H1 (cell line): ENCODE results near the gene ABL2. TPM values are rescaled to one million over a fixed set of nuclear protein-coding genes. Genes with fewer than 3 reads are reported as not detected.
"Not testable (repeated sequence)": the region's sequence is repeated elsewhere in the genome, so short reads cannot be mapped to it uniquely, and the experiment has no call there.

Experiments used
- CTCF ChIA-PET: fragments of 300-600 bp; sonication (Branson Sonifier 250); formaldehyde crosslinking; loops from one replicate; lab custom pipeline; 2021; ENCODE audit not compliant: partially characterized antibody; lab: Charles Lee
- POLR2A ChIA-PET: fragments of 300-600 bp; sonication (Branson Sonifier 250); formaldehyde crosslinking; loops from one replicate; lab custom pipeline; 2021; ENCODE audit warnings: inconsistent platforms; ENCODE audit not compliant: partially characterized antibody; lab: Charles Lee
- DNase-seq, 2 experiments: peaks; one replicate each; pipeline versions ENCODE4 v3.0.0 to v3.0.0-alpha.2; 2010 to 2022; ENCODE audit warnings: low spot score in 2 of 2, low read depth in 1 of 2, mixed read lengths in 1 of 2
- FAIRE-seq: peaks from 2 replicates; lab custom pipeline; 2011; peaks lifted over from hg19 to GRCh38; lab: Jason Lieb, UNC
- H2AFZ ChIP-seq: 2 replicates; pipeline ENCODE4 v1.8.1; 2012; ENCODE audit warnings: low read length, inconsistent platforms
- H2AK5ac ChIP-seq: 2 replicates; pipeline ENCODE4 v1.6.1; 2013; ENCODE audit warnings: low read depth, low read length
- H2BK120ac ChIP-seq: replicated peaks from 2 replicates; pipeline ENCODE3; 2013; ENCODE audit warnings: low read depth, low read length, inconsistent platforms
- H2BK12ac ChIP-seq: 2 replicates; pipeline ENCODE4 v1.6.1; 2013; ENCODE audit warnings: low read depth, low read length
- H2BK15ac ChIP-seq: 2 replicates; pipeline ENCODE4 v1.6.1; 2013; ENCODE audit warnings: low read length
- H2BK20ac ChIP-seq: 2 replicates; pipeline ENCODE4 v1.6.1; 2013; ENCODE audit warnings: low read length
- H2BK5ac ChIP-seq: 2 replicates; pipeline ENCODE4 v1.6.1; 2013; ENCODE audit warnings: low read depth, low read length
- H3K14ac ChIP-seq: 2 replicates; pipeline ENCODE4 v1.6.1; 2013; ENCODE audit warnings: inconsistent platforms; ENCODE audit not compliant: insufficient read length
- H3K18ac ChIP-seq: 2 replicates; pipeline ENCODE4 v1.6.1; 2013; ENCODE audit warnings: low read length; ENCODE audit errors: extremely low read depth
- H3K23ac ChIP-seq: 2 replicates; pipeline ENCODE4 v1.6.1; 2013; ENCODE audit warnings: inconsistent platforms; ENCODE audit not compliant: insufficient read length
- H3K23me2 ChIP-seq: 2 replicates; pipeline ENCODE4 v1.6.1; 2013; ENCODE audit warnings: low read depth, low read length
- H3K27ac ChIP-seq: 2 replicates; pipeline ENCODE4 v1.6.1; 2011; ENCODE audit warnings: low read depth, low read length, inconsistent platforms
- H3K27me3 ChIP-seq, 4 experiments: replicated peaks in 1 of 4; 1 replicate in 1 of 4; 2 replicates in 3 of 4; pipeline versions ENCODE4 v1.6.1 to v1.8.1; 2011 to 2013; ENCODE audit warnings: low read length in 3 of 4, mild to moderate bottlenecking in 3 of 4, inconsistent platforms in 2 of 4, mixed read lengths in 2 of 4, moderate library complexity in 1 of 4; ENCODE audit not compliant: control insufficient read depth in 3 of 4, insufficient read depth in 3 of 4; ENCODE audit errors: extremely low read depth in 1 of 4
- H3K36me3 ChIP-seq, 4 experiments: 2 replicates each; pipeline versions ENCODE4 v1.6.1 to v1.8.1; 2011 to 2013; ENCODE audit warnings: mild to moderate bottlenecking in 4 of 4, low read length in 3 of 4, moderate library complexity in 2 of 4, control low read depth in 1 of 4, inconsistent platforms in 1 of 4; ENCODE audit not compliant: insufficient read depth in 4 of 4, control insufficient read depth in 2 of 4
- H3K4ac ChIP-seq: replicated peaks from 2 replicates; pipeline ENCODE3; 2013; ENCODE audit warnings: low read length, low read depth, mixed read lengths, inconsistent platforms; ENCODE audit not compliant: insufficient read length
- H3K4me1 ChIP-seq, 4 experiments: replicated peaks in 1 of 4; 1 replicate in 1 of 4; 2 replicates in 3 of 4; pipeline versions ENCODE4 v1.6.1 to v1.8.1; 2011 to 2013; ENCODE audit warnings: low read length in 3 of 4, inconsistent platforms in 2 of 4, mixed read lengths in 1 of 4; ENCODE audit not compliant: insufficient read depth in 4 of 4, control insufficient read depth in 3 of 4
- H3K4me2 ChIP-seq, 2 experiments: 2 replicates each; pipeline versions ENCODE4 v1.6.1 to v1.8.1; 2011 to 2013; ENCODE audit warnings: low read depth in 2 of 2, low read length in 2 of 2, control low read depth in 1 of 2, inconsistent platforms in 1 of 2, mild to moderate bottlenecking in 1 of 2; ENCODE audit not compliant: insufficient read depth in 1 of 2
- H3K4me3 ChIP-seq, 4 experiments: fragments of 200-600, 300-600 bp in 1 of 4; sonication (generic), shearing (Covaris generic), sonication (Bioruptor Twin) in 1 of 4; 2 replicates each; pipeline versions ENCODE4 v1.5.1 to v1.8.1; 2011 to 2016; ENCODE audit warnings: low read length in 4 of 4, low read depth in 3 of 4, control low read depth in 2 of 4, inconsistent platforms in 2 of 4, mild to moderate bottlenecking in 2 of 4, mixed read lengths in 1 of 4, moderate library complexity in 1 of 4; ENCODE audit not compliant: insufficient read depth in 2 of 4; ENCODE audit errors: extremely low read depth in 1 of 4
- H3K56ac ChIP-seq: replicated peaks from 2 replicates; pipeline ENCODE3; 2013; ENCODE audit warnings: low read depth, mild to moderate bottlenecking, mixed read lengths, low read length, inconsistent platforms; ENCODE audit not compliant: insufficient read length
- H3K79me1 ChIP-seq: 2 replicates; pipeline ENCODE4 v1.6.1; 2013; ENCODE audit warnings: low read depth, low read length, control low read depth
- H3K79me2 ChIP-seq, 2 experiments: 2 replicates each; pipeline versions ENCODE4 v1.6.1 to v1.8.1; 2012 to 2013; ENCODE audit warnings: low read length in 2 of 2, mild to moderate bottlenecking in 2 of 2, inconsistent platforms in 1 of 2; ENCODE audit not compliant: insufficient read depth in 2 of 2, control insufficient read depth in 1 of 2
- H3K9ac ChIP-seq, 4 experiments: replicated peaks in 1 of 4; 1 replicate in 1 of 4; 2 replicates in 3 of 4; pipeline versions ENCODE4 v1.6.1 to v1.8.1; 2011 to 2013; ENCODE audit warnings: low read depth in 3 of 4, low read length in 3 of 4, control low read depth in 2 of 4, mild to moderate bottlenecking in 2 of 4, moderate library complexity in 2 of 4, inconsistent platforms in 1 of 4; ENCODE audit errors: extremely low read depth in 1 of 4
- H3K9me3 ChIP-seq, 2 experiments: 2 replicates each; pipeline versions ENCODE4 v1.6.1 to v1.8.1; 2012 to 2013; ENCODE audit warnings: mild to moderate bottlenecking in 2 of 2, moderate library complexity in 2 of 2, control low read depth in 1 of 2, inconsistent platforms in 1 of 2, low read depth in 1 of 2, low read length in 1 of 2, mixed read lengths in 1 of 2; ENCODE audit not compliant: insufficient read depth in 2 of 2
- H4K20me1 ChIP-seq, 2 experiments: replicated peaks in 1 of 2; 2 replicates each; pipeline versions ENCODE3 to v1.8.1; 2011 to 2013; ENCODE audit warnings: inconsistent platforms in 2 of 2, low read length in 2 of 2, mild to moderate bottlenecking in 1 of 2; ENCODE audit not compliant: insufficient read depth in 2 of 2, control insufficient read depth in 1 of 2
- H4K5ac ChIP-seq: 2 replicates; pipeline ENCODE4 v1.6.1; 2013; ENCODE audit warnings: low read length, low read depth, mixed read lengths, inconsistent platforms; ENCODE audit not compliant: insufficient read length
- H4K8ac ChIP-seq: 2 replicates; pipeline ENCODE4 v1.8.0; 2013; ENCODE audit warnings: mild to moderate bottlenecking, moderate library complexity, low read length, inconsistent platforms; ENCODE audit not compliant: insufficient read depth; ENCODE audit errors: extremely low read depth
- H4K91ac ChIP-seq: replicated peaks from 2 replicates; pipeline ENCODE3; 2013; ENCODE audit warnings: low read length, mixed read lengths, inconsistent platforms; ENCODE audit not compliant: insufficient read length
- WGBS, 2 experiments: shearing (Covaris generic) in 1 of 2; methylation state at CpG; one replicate each; pipeline versions ENCODE4 v1.1.6 to v1.1.7; 2013 to 2015; ENCODE audit warnings: low lambda C conversion rate in 2 of 2, mixed read lengths in 2 of 2, inconsistent platforms in 1 of 2, low coverage in 1 of 2, missing lambda C conversion rate in 1 of 2; ENCODE audit not compliant: insufficient replicate concordance in 2 of 2, insufficient coverage in 1 of 2, insufficient read length in 1 of 2; ENCODE audit errors: extremely low coverage in 1 of 2, missing lambda C conversion rate in 1 of 2; 5-methylcytosine and 5-hydroxymethylcytosine counted together
- polyA plus RNA-seq, 7 experiments: library from polyadenylated mRNA; depleted of rRNA in 3 of 7; stranded (reverse) in 5 of 7; unstranded in 2 of 7; fragments of >200 nt in 5 of 7; fragments of 200-250 nt in 2 of 7; gene quantifications; 1 replicate in 5 of 7; 2 replicates in 1 of 7; 4 replicates in 1 of 7; pipeline versions ENCODE4 v1.2.1 to v1.2.3, GENCODE V29; 2011 to 2013; ENCODE audit warnings: missing spikeins in 2 of 7, mixed read lengths in 2 of 7
- total RNA-seq: library from RNA; stranded (reverse); fragmentation: NEBNext Ultra II Directional; extraction: Animal tissue kit (Norgen Biotek cat#: 25700); gene quantifications from 2 replicates; pipeline ENCODE4 v1.2.1, GENCODE V29; 2021

The ABL2 gene
- total and polyA plus RNA-seq, 2 of the 8 experiments (the other 6 are each of a cell fraction or from before 2014, with no cell fraction given): 4.5 to 19.1 TPM

DNA sequence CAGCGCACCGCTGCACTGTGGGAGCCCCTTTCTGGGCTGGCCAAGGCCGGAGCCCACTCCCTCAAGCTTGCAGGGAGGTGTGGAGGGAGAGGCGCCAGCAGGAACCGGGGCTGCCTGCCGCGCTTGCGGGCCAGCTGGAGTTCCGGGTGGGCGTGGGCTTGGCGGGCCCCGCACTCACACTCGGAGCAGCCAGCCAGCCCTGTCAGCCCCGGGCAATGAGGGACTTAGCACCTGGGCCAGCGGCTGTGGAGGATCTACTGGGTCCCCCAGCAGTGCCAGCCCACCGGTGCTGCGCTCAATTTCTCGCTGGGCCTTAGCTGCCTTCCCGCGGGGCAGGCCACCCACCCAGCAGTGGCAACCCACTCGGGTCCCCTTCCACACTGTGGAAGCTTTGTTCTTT is 90.7 kb downstream of the ABL2 start:
- H2BK120ac ChIP-seq, H3K56ac ChIP-seq, H3K14ac ChIP-seq, H3K27me3 ChIP-seq, H4K8ac ChIP-seq, H2AK5ac ChIP-seq, DNase-seq, H3K4me1 ChIP-seq, H3K23me2 ChIP-seq, H2AFZ ChIP-seq, H2BK12ac ChIP-seq, H3K79me1 ChIP-seq, H2BK15ac ChIP-seq, H4K5ac ChIP-seq, H3K9ac ChIP-seq, H3K4me3 ChIP-seq, H4K91ac ChIP-seq, H3K18ac ChIP-seq, H3K36me3 ChIP-seq, H2BK5ac ChIP-seq, FAIRE-seq, H4K20me1 ChIP-seq, H3K23ac ChIP-seq, H3K4ac ChIP-seq, H2BK20ac ChIP-seq, POLR2A ChIA-PET, H3K4me2 ChIP-seq, H3K27ac ChIP-seq: not testable (repeated sequence)
- peaks cover 7 to 31% of the 10 kb centered on the region in 2 experiments; a peak in 3 of 4 replicates for H3K9me3 ChIP-seq
- CTCF ChIA-PET: interaction anchor here (1.1 to 2.4 kb wide), 2 partner anchors 9 to 18 kb away, joined by 5 to 9 read pairs; no protein-coding TSS in a partner anchor
- H3K79me2 ChIP-seq: peaks cover 0 to 21% of the 10 kb centered on the region in 2 experiments; a peak in 1 of 4 replicates
- WGBS, 2 experiments: 93% methylated on average over 12 of the region's 21 CpGs; no CpG with 5 or more reads in 1 of the 2 experiments
